ENCODE data around the gene KIAA1549.
A peak's percentile ranks its signal among the peaks of the same experiment; 100 is the strongest.
"Not testable (repeated sequence)": the region's sequence is repeated elsewhere in the genome, so short reads cannot be mapped to it uniquely, and the experiment has no call there.

KIAA1549 gene

DNA sequence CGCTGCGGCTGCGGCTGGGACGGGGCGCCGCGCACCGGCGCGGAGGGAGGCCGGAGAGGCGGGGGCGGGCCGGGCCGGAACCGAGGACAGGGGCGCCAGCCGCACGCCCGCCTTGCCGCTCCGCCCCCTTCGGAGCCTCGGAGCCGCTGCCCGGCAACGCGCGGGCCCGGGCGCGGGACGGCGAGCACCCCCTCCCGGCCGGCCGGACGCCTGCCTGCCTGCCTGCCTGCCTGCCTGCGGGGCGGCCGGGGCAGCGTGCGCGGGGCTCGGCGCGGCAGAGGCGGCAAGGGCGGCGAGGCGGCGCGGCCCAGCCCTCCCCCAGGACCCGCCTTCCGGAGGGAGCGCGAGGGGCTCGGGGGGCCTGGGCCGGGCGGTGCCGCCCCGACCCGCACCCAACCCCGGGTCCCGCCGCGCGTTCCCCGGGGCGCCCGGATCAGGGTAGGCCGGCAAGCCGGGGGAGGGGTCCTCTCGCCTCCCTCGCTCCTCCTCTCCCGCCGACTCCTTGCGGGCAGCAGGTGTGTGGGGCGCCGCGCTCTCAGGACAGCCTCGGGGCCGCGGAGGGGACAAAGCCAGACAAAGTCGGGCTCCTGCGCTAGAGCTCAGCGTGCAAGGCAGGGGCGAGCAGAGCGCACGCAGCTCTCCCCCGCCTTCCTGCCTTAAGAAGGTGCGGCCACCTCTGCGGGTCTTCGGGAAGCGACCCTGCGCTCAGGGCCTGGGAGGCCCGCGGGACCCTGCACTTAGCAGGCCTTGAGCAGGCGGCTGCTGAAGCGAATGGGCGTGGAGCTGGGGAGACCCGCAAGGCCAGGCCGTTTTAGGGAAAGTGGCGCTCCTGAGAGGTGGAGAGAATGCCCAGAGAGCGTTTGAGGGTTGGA is at the start of gene KIAA1549:
Gene KIAA1549 (minus strand): TSS at position 58 of the 872 bp plus-strand sequence. CDS start 120 bp downstream, outside the sequence.
- DNase-seq = no peak

DNA sequence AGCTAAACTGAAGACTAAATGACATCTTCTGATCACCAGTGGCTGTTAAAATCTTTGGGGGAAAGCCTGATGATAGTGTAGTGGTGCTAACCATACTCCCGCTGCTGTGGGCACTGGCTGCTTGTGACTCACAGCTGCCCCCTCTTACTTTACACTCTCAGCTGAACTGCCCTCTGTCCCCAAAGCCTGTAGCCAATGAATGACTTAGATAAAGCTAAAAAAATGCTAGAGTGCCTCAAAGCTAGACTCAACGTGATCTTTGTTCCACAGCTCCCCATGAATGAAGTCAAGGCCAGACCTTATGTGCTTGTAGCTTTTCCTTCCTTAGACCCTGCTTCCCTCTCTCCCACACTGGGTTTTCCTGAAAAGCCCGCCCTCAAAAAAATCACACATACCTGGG is 48.2 kb upstream of the KIAA1549 start:
- DNase-seq = no peak

DNA sequence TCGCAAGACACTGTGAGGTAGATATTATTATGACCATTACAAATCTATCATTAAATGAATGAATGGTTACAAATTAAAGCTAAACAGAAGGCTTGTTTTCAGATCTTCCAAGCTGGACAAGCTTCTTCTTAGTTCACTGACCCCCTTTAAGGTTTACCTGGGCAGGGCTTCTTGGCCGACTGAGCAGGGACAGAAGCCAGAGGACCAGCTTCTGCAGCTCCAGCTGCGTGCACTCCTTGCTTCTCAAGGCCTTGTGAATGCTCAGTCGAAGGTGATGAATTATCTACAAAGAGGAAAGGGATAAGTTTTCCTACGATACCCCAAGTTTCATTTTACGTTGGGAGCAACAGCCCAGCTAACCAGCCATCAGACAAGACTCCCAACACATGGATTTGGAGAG is 45.4 kb upstream of the KIAA1549 start:
- DNase-seq = no peak

DNA sequence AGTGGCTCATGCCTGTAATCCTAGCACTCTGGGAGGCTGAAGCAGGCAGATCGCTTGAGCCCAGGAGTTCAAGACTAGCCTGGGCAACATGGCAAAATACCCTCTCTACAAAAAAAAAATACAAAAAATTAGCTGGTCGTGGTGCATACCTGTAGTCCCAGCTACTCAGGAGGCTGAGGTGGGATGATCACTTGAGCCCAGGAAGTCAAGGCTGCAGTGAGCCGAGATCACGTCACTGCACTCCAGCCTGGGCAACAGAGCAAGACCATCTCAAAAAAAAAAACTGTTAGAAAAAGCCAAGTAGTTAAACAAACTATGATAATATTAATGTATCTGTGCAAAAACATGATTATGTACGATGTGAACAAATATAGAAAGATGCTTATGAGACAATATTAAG is 44.7 kb upstream of the KIAA1549 start:
- DNase-seq = not testable (repeated sequence)

DNA sequence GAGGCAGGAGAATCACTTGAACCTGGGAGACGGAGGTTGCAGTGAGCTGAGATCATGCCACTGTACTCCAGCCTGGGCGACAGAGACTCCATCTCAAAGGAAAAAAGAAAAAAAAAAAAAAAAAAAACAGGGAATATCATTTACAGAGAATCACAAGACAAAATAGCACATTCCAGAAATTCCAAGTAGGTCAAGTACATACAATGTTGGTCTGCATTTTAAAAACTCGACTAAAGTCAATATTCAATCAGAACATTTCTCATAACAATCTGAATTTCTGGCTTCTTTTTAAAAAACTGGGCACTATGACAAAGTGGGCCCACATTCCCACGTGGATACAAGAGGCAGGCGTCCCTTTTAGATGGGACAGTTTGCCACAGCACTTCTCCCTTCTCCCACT is 41.9 kb upstream of the KIAA1549 start:
- no peak for DNase-seq

DNA sequence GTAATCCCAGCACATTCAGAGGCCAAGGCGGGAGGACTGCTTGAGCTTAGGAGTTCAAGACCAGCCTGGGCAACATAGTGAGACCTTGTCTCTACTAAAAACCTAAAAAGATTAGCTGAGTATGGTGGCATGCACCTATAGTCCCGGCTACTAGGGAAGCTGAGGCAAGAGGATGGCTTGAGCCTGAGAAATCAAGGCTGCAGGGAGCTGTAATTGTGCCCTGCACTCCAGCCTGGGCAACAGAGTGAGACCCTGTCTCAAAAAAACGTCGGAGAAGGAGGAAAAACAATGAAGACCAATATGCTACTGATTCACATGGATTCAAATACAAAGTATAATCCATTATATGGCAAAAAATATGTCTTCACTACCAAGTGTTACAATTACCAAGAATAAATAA is 41.1 kb upstream of the KIAA1549 start:
- DNase-seq = no peak

DNA sequence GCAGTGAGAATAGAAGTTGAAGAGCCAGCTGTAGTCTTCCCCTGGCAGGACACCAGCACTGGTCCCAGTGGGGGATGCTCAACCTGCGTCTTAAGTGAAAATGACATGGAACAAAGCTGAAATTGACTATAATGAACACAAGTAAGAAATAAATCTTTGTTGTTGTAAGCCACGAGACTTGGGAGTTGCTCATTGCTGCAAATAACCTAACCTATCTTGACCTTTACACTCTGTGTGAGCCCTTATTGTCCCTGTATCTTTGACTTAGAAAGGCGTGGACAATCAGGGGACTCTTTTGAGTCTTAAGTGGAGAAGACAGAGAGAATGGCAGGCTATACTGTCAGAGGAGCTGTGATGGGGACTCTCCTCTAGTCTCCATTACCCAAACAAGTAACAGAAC is 37.7 kb upstream of the KIAA1549 start:
- no peak for DNase-seq

DNA sequence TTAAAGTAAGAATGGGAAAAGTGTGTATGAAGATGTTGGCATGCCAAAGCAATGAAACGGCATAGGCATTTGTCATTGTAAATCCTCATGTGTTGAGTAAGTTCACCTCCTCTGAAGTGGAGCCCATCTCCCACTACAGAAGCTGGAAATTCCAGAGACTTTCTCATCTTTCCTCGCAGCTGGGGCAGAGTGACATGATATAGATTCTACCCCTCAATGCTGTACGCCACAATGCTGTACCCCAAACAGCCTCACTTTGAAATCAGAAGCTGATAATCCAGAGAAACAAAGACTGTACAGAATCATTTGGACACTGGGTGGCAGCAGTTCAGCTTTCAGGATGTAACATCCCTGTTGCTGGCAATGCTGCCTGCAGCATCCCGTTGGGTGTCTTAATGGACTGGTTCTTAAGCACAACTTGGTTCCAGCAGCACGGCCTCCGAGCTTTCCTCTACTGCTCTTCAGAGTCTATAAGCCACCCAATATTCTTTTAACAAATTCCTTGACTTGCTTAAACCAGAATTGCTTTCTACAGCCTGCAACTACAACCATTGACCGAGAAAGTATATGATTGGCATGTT is 35.8 kb upstream of the KIAA1549 start:
- DNase-seq = peak; percentile 31

DNA sequence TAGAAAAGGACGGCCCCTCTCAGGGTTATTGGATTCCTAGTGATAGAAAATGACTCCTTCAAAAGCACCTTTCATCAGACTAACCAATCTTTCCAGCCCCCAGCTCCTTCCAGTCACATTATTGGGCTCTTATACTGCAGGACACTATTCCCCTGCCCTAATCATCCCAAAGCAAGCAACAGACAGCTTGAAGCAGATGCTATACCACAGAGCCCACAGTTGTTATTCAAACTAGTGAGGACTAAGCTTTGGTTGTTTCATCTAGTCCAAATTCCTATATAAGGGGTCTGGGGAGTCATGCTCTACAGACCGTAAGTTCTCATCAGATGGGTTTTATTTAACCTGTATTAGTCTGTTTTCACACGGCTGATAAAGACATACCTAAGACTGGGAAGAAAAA is 30.2 kb upstream of the KIAA1549 start:
- no peak for DNase-seq

DNA sequence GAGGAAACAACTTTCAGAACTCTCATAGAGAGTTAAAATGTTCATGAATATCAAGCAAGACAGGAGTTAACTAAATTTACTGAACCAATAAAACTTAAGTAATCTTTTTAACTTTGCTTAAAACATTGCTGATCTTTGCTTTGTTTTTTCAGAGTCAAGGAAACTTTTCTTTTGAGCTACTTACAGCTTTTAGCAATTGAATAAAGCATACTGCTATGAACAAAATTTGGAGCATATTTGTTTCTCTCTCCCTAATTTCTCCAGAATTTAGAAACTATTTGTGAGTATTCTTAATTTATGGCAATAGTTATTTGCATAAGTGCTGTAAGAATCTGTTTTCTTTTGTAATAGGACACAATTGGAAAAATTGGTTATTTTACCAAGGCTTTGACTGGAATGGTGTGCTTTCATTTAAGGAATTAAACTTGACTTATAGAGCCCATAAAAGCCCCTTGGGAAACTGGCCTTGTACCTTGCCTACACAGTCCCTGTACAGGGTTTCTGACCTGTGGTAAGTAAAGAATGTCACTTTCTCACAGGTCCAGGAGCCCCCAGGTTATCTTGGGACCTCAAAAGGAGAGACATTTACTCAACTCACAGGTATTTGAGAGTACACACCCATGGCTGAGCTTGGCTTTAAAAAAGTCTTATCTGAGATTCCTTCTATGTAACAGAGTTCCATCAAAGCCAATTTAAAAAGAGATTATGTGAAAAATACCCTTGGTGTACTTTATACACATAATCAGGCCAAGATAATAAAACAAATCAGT is 23.3 kb upstream of the KIAA1549 start:
- DNase-seq = no peak

DNA sequence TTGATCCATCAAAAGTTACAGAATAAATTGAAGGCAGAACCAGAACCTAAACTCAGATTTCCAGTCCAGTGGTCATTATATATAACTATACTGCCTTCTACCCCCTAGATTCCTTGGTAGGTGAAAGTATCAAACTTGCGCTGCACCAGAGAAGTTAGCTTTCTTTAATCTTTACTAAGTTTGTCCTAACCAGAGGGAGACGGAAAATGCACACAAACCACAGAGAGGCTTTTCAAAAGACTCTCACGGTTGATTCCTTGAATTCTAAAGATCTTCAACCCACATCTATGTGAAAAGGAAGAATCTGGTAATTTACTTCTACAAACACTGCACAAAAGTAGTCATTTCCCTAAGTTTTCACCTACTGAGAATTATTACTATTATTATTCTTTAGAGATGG is 18.2 kb upstream of the KIAA1549 start:
- no peak for DNase-seq

DNA sequence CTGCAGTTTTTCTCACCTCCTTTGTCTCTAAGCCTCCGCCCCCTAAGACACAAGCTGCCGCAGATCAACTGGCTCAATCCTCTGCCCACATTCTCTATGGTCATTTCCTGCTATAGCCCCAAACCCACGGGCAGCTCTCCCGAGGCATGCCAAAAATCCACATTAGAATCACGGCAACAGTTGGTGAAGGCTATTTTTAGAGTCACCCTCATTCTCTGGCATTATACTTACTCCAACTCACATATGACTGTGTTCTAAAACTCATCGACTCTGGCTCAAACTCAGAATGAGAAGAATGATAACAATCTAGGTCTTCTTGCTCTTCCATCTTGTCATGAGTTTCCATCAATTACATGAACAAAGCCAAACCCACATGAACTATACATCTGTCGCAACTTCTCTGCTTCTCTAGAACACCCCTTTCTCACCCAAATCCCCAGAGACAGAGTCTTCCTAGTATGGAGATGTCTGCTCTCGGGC is 10.9 kb upstream of the KIAA1549 start:
- no peak for DNase-seq

DNA sequence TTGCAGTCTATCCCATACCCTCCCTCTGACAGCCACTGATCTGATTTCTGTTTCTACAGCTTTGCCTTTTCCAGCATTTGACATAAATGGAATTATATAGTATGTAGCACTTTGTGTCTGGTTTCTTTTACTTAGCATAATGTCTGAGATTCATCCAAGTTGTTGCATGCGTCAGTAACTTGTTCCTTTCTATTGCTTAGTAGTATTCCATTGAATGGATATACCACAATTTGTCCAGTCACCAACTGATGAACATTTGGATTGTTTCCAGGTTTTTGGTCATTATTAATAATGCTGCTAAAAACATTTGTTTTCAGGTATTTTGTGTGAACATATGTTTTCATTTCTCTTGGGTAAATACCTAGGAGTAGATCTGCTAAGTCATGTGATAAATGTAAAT is 6.5 kb upstream of the KIAA1549 start:
- no peak for DNase-seq

DNA sequence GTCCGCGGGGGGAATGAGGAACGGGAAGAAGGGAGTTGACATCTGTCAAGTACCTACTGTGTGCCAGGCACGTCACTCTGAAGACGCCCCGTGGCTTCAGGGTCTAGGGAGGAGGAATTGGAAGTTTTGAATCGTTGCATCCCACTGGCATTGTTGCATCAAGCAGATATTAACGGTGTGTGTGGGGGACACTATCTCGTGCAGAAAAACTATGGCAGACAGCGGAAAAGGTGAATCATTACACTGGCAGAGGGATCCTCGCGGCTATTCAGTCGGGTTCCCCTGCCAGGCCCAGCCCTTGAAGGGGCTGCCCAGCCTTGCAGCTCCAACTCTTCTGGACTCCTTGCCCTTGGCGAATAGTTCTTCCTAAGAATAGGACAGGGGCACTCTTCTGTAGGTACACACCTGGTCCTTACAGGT is 1.0 kb upstream of the KIAA1549 start:
- no peak for DNase-seq

DNA sequence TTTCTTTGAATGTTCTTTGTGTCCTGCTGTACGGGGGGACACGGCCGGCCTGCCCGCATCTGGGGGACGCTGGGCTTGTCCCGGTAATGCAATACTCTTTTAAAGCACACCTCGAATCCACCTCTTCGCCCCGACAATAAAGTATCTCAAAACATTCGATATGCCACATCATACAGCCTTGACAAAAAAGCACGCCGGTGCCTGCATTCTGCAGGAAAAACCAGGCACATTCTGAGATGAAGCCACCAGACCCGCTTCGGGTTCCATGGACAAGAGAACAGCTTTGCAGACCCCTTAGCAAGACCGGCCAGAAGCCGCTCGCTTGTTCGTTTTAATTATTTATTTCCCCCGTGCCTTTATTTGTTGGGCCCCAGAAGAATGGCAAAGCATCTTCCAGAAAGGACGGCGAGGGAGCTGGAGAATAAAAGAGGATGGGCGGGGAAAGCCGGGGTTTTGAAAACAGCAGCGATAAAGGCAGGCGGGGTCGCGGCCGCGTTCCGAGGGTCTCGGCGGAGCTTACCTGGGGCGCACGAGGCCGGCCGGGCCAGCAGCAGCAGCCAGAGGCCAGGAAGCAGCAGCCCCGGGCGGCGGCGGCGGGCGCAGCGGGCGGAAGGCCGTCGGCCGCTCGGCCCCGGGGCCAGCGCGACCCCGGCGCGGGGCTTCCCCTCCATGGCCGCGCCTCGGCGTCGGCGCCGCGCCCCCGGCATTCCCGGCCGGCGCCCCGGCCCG is 462 bp downstream of the KIAA1549 start:
- DNase-seq = no peak

DNA sequence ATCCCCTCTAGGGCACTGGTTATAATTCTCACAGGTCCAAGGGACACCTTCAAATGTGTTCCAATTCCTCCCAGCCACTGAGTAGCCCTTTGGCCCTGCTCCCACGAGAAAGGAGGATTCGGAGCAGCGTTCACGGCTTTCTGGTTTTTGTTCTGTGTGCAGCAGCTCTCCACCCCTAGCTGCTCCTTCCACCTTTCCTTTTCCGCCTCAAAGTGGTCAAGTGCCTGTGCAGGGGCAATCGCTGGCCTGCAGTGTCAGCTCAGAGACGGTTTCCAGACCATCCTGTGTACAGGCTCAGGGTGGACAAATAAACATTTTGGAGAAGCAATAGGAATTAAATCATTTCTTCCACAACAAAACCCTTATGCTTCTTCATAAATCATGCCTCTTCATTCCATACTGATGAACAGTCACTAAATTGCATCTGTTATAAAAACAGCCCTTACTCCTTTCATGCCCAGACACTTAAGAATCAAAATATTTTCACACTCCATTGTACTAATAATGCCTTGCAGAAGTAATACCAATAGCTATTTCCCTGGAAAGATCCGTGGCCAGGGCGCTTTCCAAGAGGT is 1.1 kb downstream of the KIAA1549 start:
- no peak for DNase-seq

DNA sequence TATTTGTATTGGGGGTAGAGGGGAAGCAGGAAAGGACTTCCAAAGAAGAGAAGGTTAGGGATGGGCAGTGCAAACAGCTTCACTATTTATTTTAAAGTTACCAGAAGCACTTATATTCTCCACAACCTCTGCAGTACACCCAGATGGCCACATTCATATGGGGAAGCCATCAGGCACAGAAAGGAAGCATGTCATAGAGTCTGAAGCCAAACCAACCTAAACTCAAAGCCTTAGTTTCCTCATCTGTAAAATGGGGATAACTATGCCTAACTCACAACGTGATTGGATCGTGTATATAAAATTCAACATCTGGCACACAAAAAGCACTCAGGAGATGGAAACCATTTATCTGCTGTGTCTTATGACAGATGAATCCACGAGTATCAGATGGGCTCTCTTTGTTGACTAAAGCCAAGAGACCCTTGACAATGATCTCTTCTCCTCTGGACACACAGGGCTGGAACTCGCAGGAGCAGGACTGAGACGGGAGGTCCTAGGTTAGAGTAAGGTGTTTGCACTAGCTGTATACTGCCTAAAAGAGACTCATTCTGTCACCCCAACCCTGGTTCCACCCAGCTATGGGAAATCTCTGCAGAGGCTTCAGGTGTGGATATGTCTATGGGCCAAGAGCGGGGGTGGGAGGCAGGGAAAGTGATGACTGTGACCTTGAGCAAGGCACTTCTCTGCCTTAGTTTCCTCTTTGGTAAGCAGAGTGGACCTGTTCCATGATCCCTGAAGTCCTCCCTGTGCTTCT is 1.8 kb downstream of the KIAA1549 start:
- no peak for DNase-seq

DNA sequence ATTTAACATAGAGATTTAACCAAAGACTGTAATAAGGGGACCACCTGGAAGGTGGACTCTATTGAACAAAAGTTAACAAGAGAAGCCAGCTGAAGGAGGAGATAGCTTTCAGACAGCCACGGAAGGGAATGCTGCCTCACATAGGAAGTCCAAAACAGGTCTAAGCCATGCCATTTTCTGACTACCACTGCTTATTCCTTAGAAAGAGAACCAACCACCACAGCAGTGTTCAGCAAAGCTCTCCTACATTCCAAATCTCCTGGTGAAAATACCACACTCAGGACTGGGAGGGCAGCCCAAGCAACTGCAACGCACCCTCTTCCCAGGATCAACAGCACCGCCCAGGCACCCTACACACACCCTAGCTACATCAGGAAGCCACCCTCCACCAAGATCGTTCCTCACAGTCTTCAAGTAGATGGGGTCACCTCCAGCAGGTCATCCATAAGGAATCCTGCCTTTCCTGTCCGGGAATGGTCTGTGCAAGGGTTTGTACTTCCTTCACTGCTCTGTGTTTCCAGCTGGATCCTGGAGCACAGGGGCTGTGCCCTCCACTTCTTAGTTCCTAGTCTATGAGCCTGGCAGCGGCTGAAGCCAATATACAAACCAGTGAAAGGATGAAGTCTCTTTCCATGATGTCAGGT is 2.5 kb downstream of the KIAA1549 start:
- DNase-seq = no peak

DNA sequence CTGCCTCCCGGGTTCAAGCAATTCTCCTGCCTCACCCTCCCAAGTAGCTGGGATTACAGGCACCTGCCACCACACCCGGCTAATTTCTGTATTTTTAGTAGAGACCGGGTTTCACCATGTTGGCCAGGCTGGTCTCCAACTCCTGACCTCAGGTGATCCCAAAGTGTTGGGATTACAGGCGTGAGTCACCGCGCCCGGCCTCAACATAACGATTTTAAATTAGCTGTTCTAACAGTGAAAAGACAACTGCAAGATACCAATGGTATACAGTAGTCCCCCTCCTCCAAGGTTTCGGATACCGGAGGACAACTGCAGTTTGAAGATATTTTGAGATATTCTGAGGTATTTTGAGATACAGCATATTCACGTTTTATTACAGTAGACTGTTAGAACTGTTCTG is 5.0 kb downstream of the KIAA1549 start:
- DNase-seq = not testable (repeated sequence)

DNA sequence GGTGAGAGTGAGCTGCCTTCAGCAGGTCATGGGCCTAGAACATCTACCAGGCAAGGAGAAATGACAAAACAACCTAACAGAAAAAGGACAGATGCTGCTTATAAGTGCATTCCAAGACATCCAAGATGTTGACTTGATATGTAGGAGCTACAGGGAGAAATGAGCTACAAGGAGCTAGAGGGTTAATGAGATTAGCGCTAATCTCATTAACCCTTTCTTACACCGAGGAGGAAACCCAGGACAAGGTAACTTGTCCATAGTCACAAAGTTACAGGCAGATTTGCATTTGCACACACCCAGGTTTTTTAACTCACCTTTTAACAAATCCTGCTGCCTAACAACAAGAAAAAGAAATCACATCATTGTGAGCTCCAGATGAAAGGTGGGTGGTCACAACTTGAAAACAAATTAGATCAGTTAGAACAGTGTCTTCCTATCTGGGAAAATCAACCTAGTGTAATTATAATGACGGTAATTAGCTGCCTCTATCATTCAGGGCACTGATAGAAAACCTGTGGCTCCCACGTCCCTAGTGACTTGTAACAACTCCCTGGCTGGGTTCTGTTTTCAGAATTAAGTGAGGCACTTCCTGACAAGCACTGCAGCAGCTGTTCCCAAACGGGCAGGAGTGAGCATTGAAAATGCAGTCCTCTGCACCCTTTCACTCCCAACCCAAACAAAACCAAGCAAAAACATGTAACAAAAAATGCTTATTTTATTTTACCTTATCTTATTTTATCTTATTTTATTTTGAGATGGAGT is 5.7 kb downstream of the KIAA1549 start:
- no peak for DNase-seq

Measured in NK-92 treated with Interleukin-12 subunit alpha and Interleukin-12 subunit beta, amount 100 ng/mL, for 24 hours (cell line).